SK-N-SH (cell line): ENCODE results near the gene PLEKHF1. TPM values are rescaled to one million over a fixed set of nuclear protein-coding genes. Genes with fewer than 3 reads are reported as not detected.
A peak's percentile ranks its signal among the peaks of the same experiment; 100 is the strongest.

Experiments used
- CTCF ChIA-PET: fragments of 300-600, 350-600 bp; formaldehyde crosslinking; extraction: SDS; loops from one replicate; lab custom pipeline; 2021; lab: Yijun Ruan, JAX
- POLR2A ChIA-PET: fragments of 350-600 bp; sonication (Branson Sonifier 250); formaldehyde crosslinking; extraction: SDS; loops from one replicate; lab custom pipeline; 2020; ENCODE audit warnings: antibody characterized with exemption, inconsistent platforms; lab: Yijun Ruan, JAX
- DNase-seq: peaks from one replicate; pipeline ENCODE4 v3.0.0; 2012
- H2AFZ ChIP-seq: fragments of 200-600 bp; sonication (generic); 2 replicates; pipeline ENCODE4 v1.8.1; 2016; ENCODE audit warnings: antibody characterized with exemption, mild to moderate bottlenecking, low read depth
- H3F3A ChIP-seq: fragments of 200-600 bp; sonication (generic); replicated peaks from 2 replicates; pipeline ENCODE3; 2016; ENCODE audit warnings: antibody characterized with exemption, mild to moderate bottlenecking; ENCODE audit not compliant: insufficient read depth
- H3K27ac ChIP-seq, 2 experiments: fragments of 200-500 bp in 1 of 2; fragments of 200-600 bp in 1 of 2; sonication (Bioruptor generic) in 1 of 2; sonication (generic), shearing (Covaris generic) in 1 of 2; 2 replicates each; pipeline versions ENCODE4 v1.5.1 to v1.6.1; 2014 to 2016; ENCODE audit warnings: low read depth in 2 of 2, inconsistent platforms in 1 of 2, low read length in 1 of 2, mild to moderate bottlenecking in 1 of 2, mixed read lengths in 1 of 2
- H3K27me3 ChIP-seq: fragments of 200-600 bp; sonication (generic), shearing (Covaris generic); 2 replicates; pipeline ENCODE4 v1.6.1; 2016; ENCODE audit warnings: mixed run types; ENCODE audit not compliant: insufficient read depth
- H3K36me3 ChIP-seq, 2 experiments: fragments of 200-500 bp in 1 of 2; fragments of 200-600 bp in 1 of 2; sonication (Bioruptor generic) in 1 of 2; sonication (generic) in 1 of 2; replicated peaks in 1 of 2; 2 replicates each; pipeline versions ENCODE3 to v1.5.1; 2014 to 2016; ENCODE audit warnings: low read length in 1 of 2, mild to moderate bottlenecking in 1 of 2; ENCODE audit not compliant: insufficient read depth in 2 of 2, control insufficient read depth in 1 of 2
- H3K4me1 ChIP-seq, 2 experiments: fragments of 200-500 bp in 1 of 2; fragments of 200-600 bp in 1 of 2; sonication (Bioruptor generic) in 1 of 2; sonication (generic), shearing (Covaris generic) in 1 of 2; 2 replicates each; pipeline versions ENCODE4 v1.5.1 to v1.6.1; 2014 to 2016; ENCODE audit warnings: low read depth in 1 of 2, low read length in 1 of 2, mixed run types in 1 of 2; ENCODE audit not compliant: insufficient read depth in 2 of 2, control insufficient read depth in 1 of 2
- H3K4me2 ChIP-seq: fragments of 200-600 bp; sonication (generic), shearing (Covaris generic); 2 replicates; pipeline ENCODE4 v1.6.1; 2017; ENCODE audit warnings: mixed run types
- H3K4me3 ChIP-seq, 2 experiments: fragments of 200-500 bp in 1 of 2; fragments of 200-600 bp in 1 of 2; sonication (Bioruptor generic) in 1 of 2; sonication (generic), shearing (Covaris generic) in 1 of 2; 2 replicates each; pipeline versions ENCODE4 v1.5.1 to v1.8.1; 2014 to 2016; ENCODE audit warnings: low read depth in 2 of 2, inconsistent platforms in 1 of 2, low read length in 1 of 2, mild to moderate bottlenecking in 1 of 2, mixed read lengths in 1 of 2, moderate library complexity in 1 of 2
- H3K79me2 ChIP-seq: fragments of 200-600 bp; sonication (generic); 2 replicates; pipeline ENCODE4 v1.8.1; 2017; ENCODE audit warnings: mild to moderate bottlenecking; ENCODE audit not compliant: insufficient read depth
- H3K9ac ChIP-seq: fragments of 200-600 bp; sonication (generic); 2 replicates; pipeline ENCODE4 v1.6.1; 2017; ENCODE audit warnings: mixed run types
- H3K9me2 ChIP-seq: fragments of 200-600 bp; sonication (generic); 2 replicates; pipeline ENCODE4 v1.6.1; 2017; ENCODE audit warnings: mixed run types
- H3K9me3 ChIP-seq: fragments of 200-600 bp; sonication (generic); 2 replicates; pipeline ENCODE4 v1.6.1; 2017; ENCODE audit warnings: mixed run types, mild to moderate bottlenecking, moderate library complexity
- H4K20me1 ChIP-seq: fragments of 200-600 bp; sonication (generic); 2 replicates; pipeline ENCODE4 v1.6.1; 2017; ENCODE audit warnings: mild to moderate bottlenecking, mixed run types; ENCODE audit not compliant: insufficient read depth
- CTCF ChIP-seq: fragments of 200-600 bp; sonication (generic); IDR thresholded peaks from 2 replicates; pipeline ENCODE4 v1.6.1; 2017; ENCODE audit warnings: antibody characterized with exemption, mild to moderate bottlenecking, moderate library complexity
- EP300 ChIP-seq, 2 experiments: IDR thresholded peaks; 2 replicates each; pipeline versions ENCODE4 v1.4.0 to v1.6.1; 2012; ENCODE audit warnings: borderline replicate concordance in 1 of 2, low read depth in 1 of 2, low read length in 1 of 2
- FOSL2 ChIP-seq: IDR thresholded peaks from 2 replicates; pipeline ENCODE4 v1.4.0; 2012; ENCODE audit warnings: low read depth, mild to moderate bottlenecking, moderate library complexity, borderline replicate concordance
- FOXJ3 ChIP-seq: sonication (generic); formaldehyde crosslinking; IDR thresholded peaks from 2 replicates; pipeline ENCODE4 v1.5.1; 2020; ENCODE audit warnings: mild to moderate bottlenecking, missing genetic modification reagents
- GABPA ChIP-seq: IDR thresholded peaks from 2 replicates; pipeline ENCODE4 v1.4.0; 2012; ENCODE audit warnings: low read depth, mild to moderate bottlenecking
- GATA2 ChIP-seq: sonication (generic); formaldehyde crosslinking; IDR thresholded peaks from 2 replicates; pipeline ENCODE4 v1.5.0; 2020; ENCODE audit warnings: mild to moderate bottlenecking, missing genetic modification reagents
- JUND ChIP-seq: IDR thresholded peaks from 2 replicates; pipeline ENCODE4 v1.4.0; 2012
- MXI1 ChIP-seq: IDR thresholded peaks from 2 replicates; pipeline ENCODE4 v1.6.1; 2012; ENCODE audit warnings: mild to moderate bottlenecking, low read depth, low read length, improper control_type of control experiment
- NFIC ChIP-seq: IDR thresholded peaks from 2 replicates; pipeline ENCODE4 v1.4.0; 2012; ENCODE audit warnings: borderline replicate concordance
- REST ChIP-seq: IDR thresholded peaks from 2 replicates; pipeline ENCODE4 v1.6.1; 2012; ENCODE audit warnings: mild to moderate bottlenecking, low read depth, low read length, moderate library complexity
- RFX5 ChIP-seq: IDR thresholded peaks from 2 replicates; pipeline ENCODE4 v1.6.1; 2012; ENCODE audit warnings: mild to moderate bottlenecking, improper control_type of control experiment, low read length
- SIN3A ChIP-seq: IDR thresholded peaks from 2 replicates; pipeline ENCODE4 v1.6.1; 2012; ENCODE audit warnings: low read depth, mild to moderate bottlenecking, low read length, moderate library complexity, borderline replicate concordance
- SMC3 ChIP-seq: IDR thresholded peaks from 2 replicates; pipeline ENCODE4 v1.6.1; 2012; ENCODE audit warnings: low read depth, low read length, improper control_type of control experiment
- TAF1 ChIP-seq: IDR thresholded peaks from 2 replicates; pipeline ENCODE4 v1.6.1; 2012; ENCODE audit warnings: low read depth, mild to moderate bottlenecking, low read length, moderate library complexity, borderline replicate concordance
- TCF12 ChIP-seq: IDR thresholded peaks from 2 replicates; pipeline ENCODE4 v1.4.0; 2012
- WGBS: methylation state at CpG from one replicate; pipeline ENCODE4 v1.1.6; 2017; ENCODE audit warnings: low lambda C conversion rate; 5-methylcytosine and 5-hydroxymethylcytosine counted together
- polyA plus RNA-seq, 3 experiments: library from polyadenylated mRNA; depleted of rRNA; stranded (reverse); fragments of >200 nt; gene quantifications; 2 replicates each; pipeline ENCODE4 v1.2.3, GENCODE V29; 2012

Gene PLEKHF1
- polyA plus RNA-seq, 1 of the 3 experiments (the other 2 are of a cell fraction) = 3.9 TPM

GRCh38 chr19:29634002-29634401 is 31.3 kb upstream of the PLEKHF1 start:
- Histone ChIP-seq H3K27me3 (no peaks in the 10 kb centered on the region; the same call in 1 of the 2 replicates), H3K4me2 (no peak overlapping the region), H3K9me2 (no peaks in the 10 kb centered on the region), H3K4me1 (no peaks in the 10 kb centered on the region), H3K79me2 (no peaks in the 10 kb centered on the region), H3K9me3 (no peaks in the 10 kb centered on the region), H3K4me3 (no peak overlapping the region), H2AFZ (no peak overlapping the region), H3F3A (no peaks in the 10 kb centered on the region), H4K20me1 (no peaks in the 10 kb centered on the region), H3K9ac (no peak overlapping the region), H3K36me3 (no peaks in the 10 kb centered on the region), H3K27ac (no peak overlapping the region)
- WGBS = 10% methylated on average over 2 of the region's 2 CpGs
- no peak for DNase-seq
- TF ChIP-seq JUND = no peak
- TF ChIP-seq GABPA = no peak
- no peak for TF ChIP-seq SIN3A
- no peak for TF ChIP-seq EP300 (IDR thresholded peaks at IDR 0.05; ENCODE audit: borderline replicate concordance in 1 of 2, low read depth in 1 of 2, low read length in 1 of 2)
- TF ChIP-seq CTCF = no peak
- no peak for TF ChIP-seq MXI1
- POLR2A ChIA-PET = no interaction called here
- CTCF ChIA-PET = interaction anchor here (1.7 to 2.6 kb wide), 2 partner anchors 24 to 82 kb away, joined by 5 to 9 read pairs; no protein-coding TSS in a partner anchor

GRCh38 chr19:29634423-29635130 is 30.7 kb upstream of the PLEKHF1 start:
- Histone ChIP-seq H4K20me1 (no peaks in the 10 kb centered on the region), H3K27me3 (no peaks in the 10 kb centered on the region; the same call in 1 of the 2 replicates), H3K4me3 (no peak overlapping the region), H2AFZ (no peak overlapping the region), H3F3A (no peaks in the 10 kb centered on the region), H3K79me2 (no peaks in the 10 kb centered on the region), H3K4me2 (no peak overlapping the region), H3K27ac (no peak overlapping the region), H3K9ac (no peak overlapping the region), H3K9me3 (no peaks in the 10 kb centered on the region), H3K4me1 (no peaks in the 10 kb centered on the region), H3K36me3 (no peaks in the 10 kb centered on the region), H3K9me2 (no peaks in the 10 kb centered on the region)
- CTCF ChIA-PET = interaction anchor here (1.7 to 2.6 kb wide), 3 partner anchors 24 to 82 kb away, joined by 5 to 9 read pairs (median 8); no protein-coding TSS in a partner anchor
- TF ChIP-seq FOSL2 = no peak
- TF ChIP-seq SMC3 = no peak
- TF ChIP-seq EP300 (IDR thresholded peaks at IDR 0.05; ENCODE audit: borderline replicate concordance in 1 of 2, low read depth in 1 of 2, low read length in 1 of 2) = no peak
- TF ChIP-seq FOXJ3 (CRISPR knock-in tag) = no peak
- TF ChIP-seq TAF1 = no peak
- no peak for TF ChIP-seq GATA2
- no peak for TF ChIP-seq NFIC
- TF ChIP-seq MXI1 = no peak
- TF ChIP-seq TCF12 = no peak
- TF ChIP-seq RFX5 = no peak
- TF ChIP-seq REST = no peak
- WGBS = 18% methylated on average over 6 of the region's 6 CpGs
- DNase-seq = peak; percentile 3
- POLR2A ChIA-PET = interaction anchor here (0.5 kb wide), 1 partner anchor 1513 kb away, joined by 3 read pairs; no protein-coding TSS in a partner anchor
